HK-2 (cell line): ENCODE data around the gene SRRT.
A peak's percentile ranks its signal among the peaks of the same experiment; 100 is the strongest.
"Not testable (repeated sequence)": the region's sequence is repeated elsewhere in the genome, so short reads cannot be mapped to it uniquely, and the experiment has no call there.

Source experiments
- DNase-seq: peaks from one replicate; pipeline ENCODE4 v3.0.0-alpha.2; 2018; ENCODE audit not compliant: unreplicated experiment

The SRRT gene

GRCh38 chr7:100894860-100895700 is 20.2 kb downstream of the SRRT start:
- DNase-seq, result peak; percentile 55

GRCh38 chr7:100895701-100895955 is 20.7 kb downstream of the SRRT start, which contains the start of gene ACHE:
Gene ACHE (minus strand): TSS chr7:100895888. CDS start chr7:100894232, 1,656 bp downstream.
- DNase-seq, result no peak

GRCh38 chr7:100895956-100896731 is 21.2 kb downstream of the SRRT start:
- no peak for DNase-seq

- no peak for DNase-seq
Measured at GRCh38 chr7:100896732-100897608, 22.1 kb downstream of the SRRT start.

- DNase-seq, result no peak
Measured at GRCh38 chr7:100897772-100898454, 23.0 kb downstream of the SRRT start.

- DNase-seq, result no peak
Measured at GRCh38 chr7:100899432-100899831, 24.5 kb downstream of the SRRT start.

GRCh38 chr7:100900978-100901377 is 26.1 kb downstream of the SRRT start:
- no peak for DNase-seq

- no peak for DNase-seq
Measured at GRCh38 chr7:100901921-100902332, 27.0 kb downstream of the SRRT start.

GRCh38 chr7:100902638-100903037 is 27.7 kb downstream of the SRRT start:
- no peak for DNase-seq

- DNase-seq, result no peak
Measured at GRCh38 chr7:100908512-100908911, 33.6 kb downstream of the SRRT start.

GRCh38 chr7:100910443-100910842 is 35.5 kb downstream of the SRRT start:
- not testable (repeated sequence) for DNase-seq

GRCh38 chr7:100911484-100911883 is 36.6 kb downstream of the SRRT start:
- no peak for DNase-seq

- DNase-seq, result no peak
Measured at GRCh38 chr7:100914208-100914878, 39.4 kb downstream of the SRRT start.

GRCh38 chr7:100914879-100915447 is 40.1 kb downstream of the SRRT start:
- no peak for DNase-seq

GRCh38 chr7:100919335-100919734 is 44.4 kb downstream of the SRRT start:
- DNase-seq, result not testable (repeated sequence)

- not testable (repeated sequence) for DNase-seq
Measured at GRCh38 chr7:100919779-100920437, 45.0 kb downstream of the SRRT start.

GRCh38 chr7:100921039-100921438 is 46.1 kb downstream of the SRRT start:
- DNase-seq, result no peak

- not testable (repeated sequence) for DNase-seq
Measured at GRCh38 chr7:100923616-100924015, 48.7 kb downstream of the SRRT start.

- no peak for DNase-seq
Measured at GRCh38 chr7:100929808-100930174, 54.9 kb downstream of the SRRT start.

GRCh38 chr7:100933734-100934133 is 58.8 kb downstream of the SRRT start:
- DNase-seq, result no peak
